GM23338 (cell line): Measurements from ENCODE around the gene KRTDAP. TPM values are rescaled to one million over a fixed set of nuclear protein-coding genes. Genes with fewer than 3 reads are reported as not detected.

ENCODE experiments used
- ATAC-seq: fragments of 200-7000 bp; cut with Tn5 transposase; 3 replicates; pipeline ENCODE4 v1.9.1; 2020
- DNase-seq: peaks from one replicate; pipeline ENCODE4 v3.0.0-alpha.2; 2015; ENCODE audit warnings: low spot score
- H2AFZ ChIP-seq: fragments of 200-600 bp; sonication (generic); 2 replicates; pipeline ENCODE4 v1.8.0; 2016; ENCODE audit warnings: antibody characterized with exemption, mild to moderate bottlenecking, moderate library complexity
- H3F3A ChIP-seq: fragments of 200-600 bp; sonication (generic); replicated peaks from 2 replicates; pipeline ENCODE4 v1.8.0; 2017; ENCODE audit warnings: antibody characterized with exemption, mixed run types, low read depth
- H3K27ac ChIP-seq: fragments of 200-600 bp; sonication (generic); 2 replicates; pipeline ENCODE4 v1.6.1; 2016; ENCODE audit warnings: low read depth
- H3K27me3 ChIP-seq: fragments of 200-600 bp; sonication (generic); 2 replicates; pipeline ENCODE4 v1.8.0; 2016; ENCODE audit warnings: mild to moderate bottlenecking, mixed run types, moderate library complexity; ENCODE audit not compliant: insufficient read depth
- H3K36me3 ChIP-seq: fragments of 200-600 bp; sonication (generic); 2 replicates; pipeline ENCODE4 v1.8.0; 2016; ENCODE audit warnings: mild to moderate bottlenecking; ENCODE audit not compliant: insufficient read depth
- H3K4me1 ChIP-seq: fragments of 200-600 bp; sonication (generic); 2 replicates; pipeline ENCODE4 v1.8.0; 2016; ENCODE audit warnings: mild to moderate bottlenecking, moderate library complexity; ENCODE audit not compliant: insufficient read depth
- H3K4me2 ChIP-seq: fragments of 200-600 bp; sonication (generic); 2 replicates; pipeline ENCODE4 v1.7.1; 2017; ENCODE audit warnings: mixed run types
- H3K4me3 ChIP-seq: fragments of 200-600 bp; sonication (generic); 2 replicates; pipeline ENCODE4 v1.6.1; 2016; ENCODE audit warnings: mixed run types
- H3K79me2 ChIP-seq: fragments of 200-600 bp; sonication (generic); replicated peaks from 2 replicates; pipeline ENCODE4 v1.8.0; 2017; ENCODE audit warnings: mild to moderate bottlenecking; ENCODE audit not compliant: insufficient read depth
- H3K9me2 ChIP-seq: fragments of 200-600 bp; sonication (generic); 2 replicates; pipeline ENCODE4 v1.8.0; 2017; ENCODE audit not compliant: insufficient read depth
- H4K20me1 ChIP-seq: fragments of 200-600 bp; sonication (generic); replicated peaks from 2 replicates; pipeline ENCODE4 v1.8.0; 2017; ENCODE audit warnings: mild to moderate bottlenecking; ENCODE audit not compliant: insufficient read depth
- H3K27ac Mint-ChIP-seq: 2 replicates; pipeline ENCODE4 v1.8.0; 2020; ENCODE audit warnings: inconsistent platforms, mild to moderate bottlenecking, moderate library complexity, mixed read lengths
- H3K27me3 Mint-ChIP-seq: 3 replicates; pipeline ENCODE4 v1.8.0; 2022; ENCODE audit warnings: low read depth, mild to moderate bottlenecking, moderate library complexity, mixed read lengths, inconsistent platforms; ENCODE audit not compliant: insufficient read depth, poor library complexity
- H3K36me3 Mint-ChIP-seq: 3 replicates; pipeline ENCODE4 v1.8.0; 2021; ENCODE audit warnings: low read depth, mild to moderate bottlenecking, inconsistent platforms, moderate library complexity, mixed read lengths
- H3K4me1 Mint-ChIP-seq: 3 replicates; pipeline ENCODE4 v1.8.0; 2020; ENCODE audit warnings: mild to moderate bottlenecking, inconsistent platforms, mixed read lengths
- H3K4me3 Mint-ChIP-seq: 3 replicates; pipeline ENCODE4 v1.8.0; 2021; ENCODE audit warnings: moderate library complexity, mild to moderate bottlenecking, inconsistent platforms, mixed read lengths
- H3K9me3 Mint-ChIP-seq: 3 replicates; pipeline ENCODE4 v1.8.0; 2020; ENCODE audit warnings: moderate library complexity, mild to moderate bottlenecking, inconsistent platforms, mixed read lengths
- ETS1 ChIP-seq: IDR thresholded peaks from 2 replicates; pipeline ENCODE4 v1.6.1; 2016; ENCODE audit warnings: antibody characterized with exemption
- EZH2 ChIP-seq: fragments of 200-600 bp; sonication (generic); IDR thresholded peaks from one replicate; pipeline ENCODE4 v1.8.0; 2017; ENCODE audit warnings: antibody characterized with exemption, mild to moderate bottlenecking, low read depth; ENCODE audit not compliant: unreplicated experiment
- EZH2phosphoT487 ChIP-seq: fragments of 200-600 bp; sonication (generic); IDR thresholded peaks from one replicate; pipeline ENCODE4 v1.8.1; 2018; ENCODE audit warnings: antibody characterized with exemption; ENCODE audit not compliant: unreplicated experiment
- NANOG ChIP-seq: IDR thresholded peaks from 2 replicates; pipeline ENCODE4 v1.6.1; 2016; ENCODE audit warnings: antibody characterized with exemption, borderline replicate concordance
- POLR2AphosphoS5 ChIP-seq: IDR thresholded peaks from 2 replicates; pipeline ENCODE4 v1.6.1; 2016; ENCODE audit warnings: antibody characterized with exemption, low read depth
- REST ChIP-seq: IDR thresholded peaks from one replicate; pipeline ENCODE4 v1.6.1; 2018; ENCODE audit warnings: antibody characterized with exemption; ENCODE audit not compliant: unreplicated experiment
- STAT1 ChIP-seq: IDR thresholded peaks from one replicate; pipeline ENCODE4 v1.6.1; 2016; ENCODE audit warnings: antibody characterized with exemption; ENCODE audit not compliant: unreplicated experiment
- ZNF114 ChIP-seq: fragments of 250-450 bp; sonication (Bioruptor Pico); IDR thresholded peaks from 2 replicates; pipeline ENCODE4 v1.5.0; 2020; ENCODE audit warnings: mild to moderate bottlenecking, moderate library complexity
- ZNF331 ChIP-seq: fragments of 250-450 bp; sonication (Bioruptor Pico); IDR thresholded peaks from 2 replicates; pipeline ENCODE4 v1.5.0; 2020; ENCODE audit warnings: low read depth, mild to moderate bottlenecking, moderate library complexity
- polyA plus RNA-seq: library from polyadenylated mRNA; unstranded; fragments of >200 nt; fragmentation: Nextera tagmentation; extraction: Ambion mirVana; gene quantifications from 2 replicates; pipeline ENCODE4 v1.2.1, GENCODE V29; 2016
- total RNA-seq: library from RNA; depleted of rRNA; stranded (reverse); fragments of >200 nt; shearing (Covaris generic); gene quantifications from 2 replicates; pipeline ENCODE4 v1.2.3, GENCODE V29; 2014

The KRTDAP gene
- total and polyA plus RNA-seq, 2 experiments from 2014 or later = 2.7 TPM; not detected in 1

- no peak for TF ChIP-seq STAT1
Observed at GRCh38 chr19:35486268-35486708, 4.0 kb downstream of the KRTDAP start (continued).

GRCh38 chr19:35484252-35485036, 5.8 kb downstream of the KRTDAP start:
- ATAC-seq = no peak
- Mint-ChIP-seq H3K9me3 (no peaks in the 10 kb centered on the region; the same call in 2 of the 3 replicates), H3K4me3 (no peak overlapping the region), H3K4me1 (peaks cover 3% of the 10 kb centered on the region; the same call in 2 of the 3 replicates), H3K27ac (no peak overlapping the region), H3K36me3 (no peaks in the 10 kb centered on the region), H3K27me3 (peaks cover 9% of the 10 kb centered on the region)
- no peaks in the 10 kb centered on the region for H3F3A ChIP-seq
- H3K9me2 ChIP-seq = no peaks in the 10 kb centered on the region
- no peak overlapping the region for H3K4me2 ChIP-seq
- H3K27ac ChIP-seq = no peak overlapping the region
- no peaks in the 10 kb centered on the region for H3K79me2 ChIP-seq
- no peak overlapping the region for H2AFZ ChIP-seq
- H3K4me1 ChIP-seq = no peaks in the 10 kb centered on the region
- no peak overlapping the region for H3K4me3 ChIP-seq
- no peaks in the 10 kb centered on the region for H3K27me3 ChIP-seq
- H3K36me3 ChIP-seq = no peaks in the 10 kb centered on the region
- H4K20me1 ChIP-seq = no peaks in the 10 kb centered on the region
- TF ChIP-seq REST = no peak
- TF ChIP-seq EZH2phosphoT487 = no peak
- TF ChIP-seq NANOG = no peak
- DNase-seq = no peak

GRCh38 chr19:35483089-35483488, 7.2 kb downstream of the KRTDAP start:
- Histone ChIP-seq H2AFZ (no peak overlapping the region), H4K20me1 (no peaks in the 10 kb centered on the region), H3K27ac (no peak overlapping the region), H3K36me3 (no peaks in the 10 kb centered on the region), H3K4me3 (no peak overlapping the region), H3F3A (no peaks in the 10 kb centered on the region), H3K4me1 (no peaks in the 10 kb centered on the region), H3K4me2 (no peak overlapping the region), H3K79me2 (no peaks in the 10 kb centered on the region), H3K27me3 (no peaks in the 10 kb centered on the region), H3K9me2 (no peaks in the 10 kb centered on the region)
- H3K4me1 Mint-ChIP-seq = peaks cover 3% of the 10 kb centered on the region; the same call in 2 of the 3 replicates
- no peak for ATAC-seq
- no peaks in the 10 kb centered on the region for H3K36me3 Mint-ChIP-seq
- H3K27me3 Mint-ChIP-seq = peaks cover 9% of the 10 kb centered on the region
- H3K27ac Mint-ChIP-seq = no peak overlapping the region
- no peak for DNase-seq
- no peaks in the 10 kb centered on the region; the same call in 2 of the 3 replicates for H3K9me3 Mint-ChIP-seq
- no peak overlapping the region for H3K4me3 Mint-ChIP-seq
- TF ChIP-seq ZNF114 (CRISPR knock-in tag) = no peak
- TF ChIP-seq EZH2phosphoT487 = no peak
- TF ChIP-seq ZNF331 (CRISPR knock-in tag) = no peak
- no peak for TF ChIP-seq NANOG
- no peak for TF ChIP-seq EZH2
- TF ChIP-seq POLR2AphosphoS5 = no peak
- no peak for TF ChIP-seq ETS1
